ENCODE results near the gene DELE1.

DELE1 gene

GRCh38 chr5:141928051-141928450 lies 4.4 kb downstream of the DELE1 start:
- DNase-seq, result no peak

DNA sequence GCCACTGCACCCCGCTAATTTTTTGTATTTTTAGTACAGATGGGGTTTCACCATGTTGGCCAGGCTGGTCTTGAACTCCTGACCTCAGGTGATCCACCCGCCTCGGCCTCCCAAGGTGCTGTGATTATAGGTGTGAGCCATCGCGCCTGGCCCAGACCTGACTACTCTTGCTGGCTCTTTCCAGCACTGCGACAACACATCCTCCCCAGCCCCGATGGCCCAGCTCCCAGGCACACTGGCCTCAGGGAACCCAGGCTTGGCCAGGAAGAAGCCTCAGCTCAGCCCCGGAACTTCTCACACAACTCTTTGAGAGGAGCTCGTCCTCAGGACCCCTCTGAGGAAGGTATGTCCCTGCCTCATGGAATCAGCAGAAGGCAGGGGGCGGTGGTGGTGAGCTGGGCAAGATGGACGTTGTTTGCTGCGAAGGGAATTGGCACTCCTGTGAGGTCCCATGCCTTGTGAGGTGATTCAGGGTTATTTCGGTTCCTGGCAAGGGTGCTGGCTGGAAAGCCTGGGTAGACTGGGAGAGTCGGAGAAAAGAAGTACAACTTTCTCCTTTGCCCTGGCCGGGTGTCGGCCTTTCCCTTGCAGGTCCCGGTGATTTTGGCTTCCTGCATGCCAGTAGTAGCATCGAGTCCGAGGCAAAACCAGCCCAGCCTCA lies 5.9 kb downstream of the DELE1 start:
- no peak for DNase-seq

- DNase-seq, result no peak
Measured at GRCh38 chr5:141931694-141932093, 8.0 kb downstream of the DELE1 start.

DNA sequence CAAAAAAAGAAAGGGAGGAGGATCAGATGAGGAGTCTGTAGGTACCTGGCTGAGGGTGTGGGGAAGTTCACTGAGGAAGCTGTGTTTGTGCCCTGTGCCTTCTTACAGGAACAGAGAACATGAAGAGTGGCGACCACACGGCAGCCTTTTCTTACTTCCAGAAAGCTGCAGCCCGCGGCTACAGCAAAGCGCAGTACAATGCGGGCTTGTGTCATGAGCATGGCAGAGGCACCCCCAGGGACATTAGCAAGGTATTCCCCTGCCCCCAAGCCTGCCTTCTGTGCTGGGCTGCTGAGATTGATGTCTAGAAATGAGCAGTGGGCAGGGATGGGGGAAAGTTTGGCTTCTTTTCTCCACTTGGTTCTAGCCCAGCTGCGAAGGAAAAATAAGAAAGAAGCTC lies 9.5 kb downstream of the DELE1 start:
- no peak for DNase-seq

DNA sequence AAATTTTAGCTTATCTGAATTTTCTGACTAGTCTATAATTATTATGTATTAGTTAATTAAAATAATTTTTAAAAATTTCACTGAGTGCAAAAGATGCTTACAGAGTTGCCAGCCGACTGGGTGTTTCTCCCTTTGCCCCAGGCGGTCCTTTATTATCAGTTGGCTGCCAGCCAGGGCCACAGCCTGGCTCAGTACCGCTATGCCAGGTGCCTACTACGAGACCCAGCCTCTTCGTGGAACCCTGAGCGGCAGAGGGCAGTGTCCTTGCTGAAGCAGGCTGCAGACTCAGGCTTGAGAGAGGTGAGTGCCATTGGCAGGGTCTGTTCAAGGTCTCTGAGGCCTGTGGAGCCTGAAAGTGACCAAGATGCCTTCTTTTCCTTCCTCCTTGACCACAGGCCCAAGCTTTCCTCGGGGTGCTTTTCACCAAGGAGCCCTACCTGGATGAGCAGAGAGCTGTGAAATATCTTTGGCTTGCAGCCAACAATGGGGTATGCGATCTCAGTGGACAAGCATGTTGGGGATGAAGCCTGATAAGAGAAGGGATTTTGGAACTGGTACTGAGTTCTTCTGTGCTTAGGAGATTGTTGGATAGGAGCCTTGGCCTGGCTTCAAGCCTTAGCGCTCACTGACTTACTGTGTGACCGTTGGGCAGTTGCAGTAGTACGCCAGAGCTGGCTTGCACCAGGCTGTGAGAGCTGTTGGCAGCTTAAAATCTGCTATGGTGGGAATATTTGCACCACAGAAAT lies 10.6 kb downstream of the DELE1 start:
- no peak for DNase-seq

DNA sequence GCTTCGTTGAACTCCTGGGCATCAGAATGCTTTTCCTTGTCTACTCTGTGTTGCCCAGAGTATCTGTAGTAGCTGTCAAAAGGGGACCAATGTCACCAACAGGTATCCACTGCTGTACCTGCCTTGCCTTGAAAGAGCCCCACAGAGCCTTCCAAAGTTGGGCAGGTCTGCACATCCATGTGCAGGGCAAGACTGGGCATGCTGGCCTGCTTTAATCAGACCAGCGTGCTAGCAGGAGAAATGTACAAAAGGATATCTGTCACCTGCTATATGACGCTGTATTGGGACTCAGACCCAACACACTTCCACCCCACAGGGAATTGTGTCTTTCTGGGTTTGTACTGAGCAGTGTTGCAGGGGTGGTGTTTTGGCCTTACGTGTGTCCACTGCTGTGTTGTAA lies 11.9 kb downstream of the DELE1 start:
- DNase-seq, result no peak

DNA sequence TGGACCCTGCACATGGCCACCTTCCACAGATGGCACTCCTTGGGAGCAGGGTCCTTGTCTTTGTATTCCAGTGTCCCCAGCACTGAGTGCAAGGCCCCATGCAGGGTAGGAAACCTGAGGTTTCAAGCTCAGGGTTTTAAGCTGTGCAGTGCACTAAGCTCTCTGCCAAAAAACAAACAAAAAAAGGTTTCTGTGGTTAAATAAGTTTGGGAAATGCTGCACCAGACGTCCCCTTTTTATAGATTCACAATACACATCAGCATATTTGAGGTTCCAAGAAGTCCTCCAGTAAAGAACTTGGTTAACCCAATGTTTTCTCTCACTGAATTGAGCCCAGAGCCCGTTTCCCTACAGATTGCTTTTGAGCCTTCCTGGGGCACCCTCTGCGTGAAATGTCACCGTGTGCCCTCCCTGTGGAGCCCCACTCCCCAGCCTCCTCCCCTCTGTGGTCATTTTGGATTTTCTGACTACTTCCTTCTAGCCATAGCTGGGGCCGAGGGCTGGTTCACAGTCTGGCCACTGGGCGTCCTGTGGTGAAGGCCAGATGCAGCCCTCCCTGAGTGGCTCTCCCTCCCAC lies 17.1 kb downstream of the DELE1 start:
- no peak for DNase-seq

GRCh38 chr5:141941307-141941706 lies 17.6 kb downstream of the DELE1 start:
- DNase-seq, result no peak

GRCh38 chr5:141941779-141942178 lies 18.1 kb downstream of the DELE1 start:
- DNase-seq, result no peak

GRCh38 chr5:141942185-141942857 lies 18.6 kb downstream of the DELE1 start:
- no peak for DNase-seq

GRCh38 chr5:141944076-141944475 lies 20.4 kb downstream of the DELE1 start:
- DNase-seq, result no peak

GRCh38 chr5:141945511-141946051 lies 21.9 kb downstream of the DELE1 start:
- no peak for DNase-seq

DNA sequence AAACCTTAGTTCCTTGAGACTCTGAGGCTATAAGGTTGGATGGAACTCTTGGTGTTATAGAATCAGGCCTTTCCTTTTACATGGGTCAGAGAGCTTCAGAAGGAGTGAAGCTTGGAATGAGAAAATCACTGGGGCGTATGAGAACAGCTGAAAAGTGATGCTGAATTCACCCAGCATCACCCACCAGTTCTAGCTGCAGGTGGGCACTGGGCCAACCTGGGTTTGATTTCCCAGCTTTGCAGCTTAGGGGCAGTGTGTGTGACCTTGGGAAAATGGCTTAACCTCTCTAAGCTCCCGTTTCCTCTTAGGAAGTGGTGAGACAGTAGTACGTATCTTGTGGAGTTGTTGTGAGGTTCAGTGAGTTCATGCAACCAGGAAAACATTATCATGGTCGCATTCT lies 23.6 kb downstream of the DELE1 start:
- DNase-seq, result no peak

- DNase-seq, result no peak
Measured at GRCh38 chr5:141948812-141949211, 25.1 kb downstream of the DELE1 start.

GRCh38 chr5:141949511-141949910 lies 25.8 kb downstream of the DELE1 start:
- no peak for DNase-seq

DNA sequence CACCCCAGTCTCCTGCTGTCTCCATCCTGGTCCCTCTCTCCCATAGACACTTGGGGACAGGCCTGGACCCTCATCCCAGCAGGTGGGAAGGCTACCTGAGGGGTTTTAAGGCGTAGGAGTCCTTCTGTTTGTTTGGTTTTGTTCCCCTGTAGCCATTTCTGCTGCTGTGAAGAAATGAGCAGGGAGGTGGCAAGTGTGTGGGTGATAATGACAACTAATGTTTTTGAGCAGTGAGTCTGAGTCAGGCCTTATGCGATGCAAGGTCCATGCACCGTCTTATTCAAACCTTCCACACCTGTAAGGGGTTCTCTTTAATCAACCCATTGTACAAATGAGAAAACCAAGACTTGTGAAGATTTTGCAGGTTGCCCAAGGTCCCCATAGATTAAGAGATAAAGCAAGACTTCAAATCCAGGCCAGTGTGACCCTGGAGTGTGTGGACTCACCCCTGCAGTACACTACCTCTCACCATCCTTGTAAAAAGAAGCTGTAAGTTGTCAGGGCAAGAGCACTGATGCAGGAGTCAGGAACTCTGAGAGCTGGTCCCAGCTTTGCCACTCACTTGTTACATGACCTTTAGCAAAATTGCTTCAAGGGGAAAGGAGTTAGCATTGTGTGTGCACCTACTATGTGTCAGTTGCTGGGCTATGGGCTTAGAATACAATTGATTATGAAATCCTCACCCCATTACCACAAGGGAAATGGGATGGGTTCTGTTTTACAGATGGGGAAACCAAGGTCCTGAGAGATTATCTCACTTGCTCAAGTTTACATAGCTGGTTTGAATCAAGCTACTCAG lies 26.7 kb downstream of the DELE1 start:
- no peak for DNase-seq

- no peak for DNase-seq
Measured at GRCh38 chr5:141951332-141951781, 27.7 kb downstream of the DELE1 start.

DNA sequence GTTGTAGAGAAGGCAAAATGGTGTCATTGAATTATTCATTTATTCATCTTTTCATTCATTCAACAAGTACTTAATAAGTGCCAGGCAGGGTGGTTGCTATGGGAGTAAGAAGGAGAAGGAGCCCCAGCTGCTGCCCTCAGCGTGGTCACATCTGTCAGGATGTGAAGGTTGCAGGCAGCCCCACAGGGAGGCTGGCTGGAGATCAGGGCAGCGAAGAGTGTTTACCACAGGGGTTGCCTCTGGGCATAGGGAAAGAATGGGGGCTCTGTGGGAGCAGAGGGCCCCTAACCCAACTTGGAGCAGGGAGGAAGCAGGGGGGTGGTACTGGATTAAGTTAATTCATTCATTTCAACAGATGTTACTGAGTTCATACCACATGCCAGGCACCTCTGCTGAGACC lies 28.3 kb downstream of the DELE1 start:
- no peak for DNase-seq

DNA sequence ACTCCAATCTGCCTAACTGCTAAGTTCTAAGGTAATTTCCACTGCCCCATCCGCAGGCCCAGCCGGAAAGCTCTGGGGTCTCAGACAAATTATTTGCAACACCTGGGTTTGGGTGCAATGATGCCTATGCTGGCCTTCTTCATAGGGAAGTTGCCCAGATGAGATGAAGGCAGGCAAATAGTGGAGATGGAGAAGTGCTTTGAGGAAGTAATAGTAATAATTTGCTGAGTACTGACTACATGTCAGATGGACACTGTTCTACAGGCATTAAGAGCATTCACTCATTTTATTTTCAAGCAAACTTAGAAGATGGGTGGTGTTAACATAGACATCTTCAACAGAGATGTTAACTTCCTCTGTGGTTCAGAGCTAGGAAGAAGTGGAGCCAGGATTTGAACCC lies 30.5 kb downstream of the DELE1 start:
- DNase-seq, result no peak

DNA sequence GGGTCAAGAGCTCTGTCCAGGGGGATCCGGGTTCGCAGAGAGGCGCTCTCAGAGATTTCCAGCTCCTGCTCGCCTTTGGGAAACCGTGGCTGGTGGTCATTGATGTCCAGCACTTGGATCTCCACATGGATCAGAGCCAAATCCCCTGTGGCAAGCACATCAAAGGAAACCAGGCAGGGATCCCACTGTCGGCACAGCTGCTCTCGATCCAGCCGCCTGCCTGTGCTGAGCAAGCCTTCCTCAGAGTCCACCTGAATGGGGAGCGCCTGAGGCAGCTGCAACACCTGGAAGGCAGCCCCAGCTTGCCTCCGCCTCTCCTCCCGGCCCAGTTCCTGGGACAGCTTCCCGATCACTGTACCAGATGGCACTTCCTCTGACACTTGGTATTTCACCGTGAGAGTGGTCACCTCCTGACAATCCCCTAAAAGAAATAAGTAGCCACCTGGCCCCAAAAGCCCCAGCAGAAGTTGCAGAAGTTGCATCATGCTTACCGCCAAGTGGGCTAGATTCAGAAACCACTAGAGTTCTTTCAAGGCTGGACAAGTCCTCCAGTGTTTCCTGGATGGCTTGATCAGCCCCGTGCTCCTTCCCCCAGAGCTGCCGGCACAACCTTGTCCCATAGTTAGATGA lies 33.8 kb downstream of the DELE1 start:
- DNase-seq, result no peak

DNA sequence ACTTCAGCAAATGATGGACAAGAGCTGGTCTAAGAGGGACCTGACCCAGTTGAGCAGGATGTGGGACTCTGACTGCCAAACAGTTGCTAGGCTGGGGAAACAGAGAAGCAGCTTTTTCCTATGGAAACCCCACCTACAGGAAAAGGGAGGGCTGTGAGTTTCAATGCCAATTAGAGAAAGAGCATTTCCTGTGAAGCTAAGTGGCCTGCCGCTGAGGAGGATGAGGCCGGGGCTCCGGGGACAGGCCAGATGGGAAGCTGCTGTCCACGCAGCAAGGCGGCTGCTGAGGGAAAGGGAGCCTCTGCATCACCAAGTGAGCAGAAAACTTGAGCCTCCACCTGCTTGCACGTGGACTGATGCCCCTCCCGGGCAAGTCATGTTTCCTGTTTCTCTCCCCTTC lies 34.4 kb downstream of the DELE1 start, which contains the start of gene PCDH12:
Gene PCDH12 (minus strand): TSS at position 90 of the 400 bp plus-strand sequence. CDS start 351 bp downstream, outside the sequence.
- DNase-seq, result no peak

Measured in effector CD4-positive, alpha-beta T cell (primary cell).